IMR-90 (cell line): ENCODE data around the gene EMX2. TPM values are rescaled to one million over a fixed set of nuclear protein-coding genes. Genes with fewer than 3 reads are reported as not detected.

ENCODE experiments used
- ATAC-seq: fragments of 200-7000 bp; cut with Tn5 transposase; 2 replicates; pipeline ENCODE4 v1.9.1; 2020; ENCODE audit warnings: low read depth, mild to moderate bottlenecking, moderate library complexity
- BruUV-seq: library from RNA; stranded (reverse); fragments of 400-500 nt; replicated peaks from 2 replicates; lab custom pipeline; 2021; lab: Mats Ljungman, UMichigan
- CTCF ChIA-PET: fragments of 300-600 bp; formaldehyde crosslinking; extraction: SDS; loops from one replicate; lab custom pipeline; 2021; ENCODE audit warnings: antibody characterized with exemption; lab: Yijun Ruan, JAX
- POLR2A ChIA-PET: fragments of 300-600 bp; sonication (Branson Sonifier 250); formaldehyde crosslinking; loops from one replicate; lab custom pipeline; 2022; ENCODE audit warnings: antibody characterized with exemption; ENCODE audit not compliant: unreplicated experiment; lab: Charles Lee
- DNase-seq: peaks from one replicate; pipeline ENCODE4 v3.0.0; 2013
- H2AFZ ChIP-seq: replicated peaks from 2 replicates; pipeline ENCODE3; 2013; ENCODE audit warnings: low read length, mild to moderate bottlenecking; ENCODE audit not compliant: poor library complexity
- H2AK5ac ChIP-seq: 2 replicates; pipeline ENCODE4 v1.6.1; 2013; ENCODE audit warnings: low read depth, low read length, inconsistent platforms
- H2AK9ac ChIP-seq: replicated peaks from 2 replicates; pipeline ENCODE3; 2013; ENCODE audit warnings: mild to moderate bottlenecking, low read depth, low read length, moderate library complexity; ENCODE audit not compliant: poor library complexity
- H2BK120ac ChIP-seq: 2 replicates; pipeline ENCODE4 v1.6.1; 2013; ENCODE audit warnings: low read depth, low read length, inconsistent platforms
- H2BK15ac ChIP-seq: 3 replicates; pipeline ENCODE4 v1.6.1; 2013; ENCODE audit warnings: low read depth, low read length, inconsistent platforms
- H2BK20ac ChIP-seq: 2 replicates; pipeline ENCODE4 v1.6.1; 2013; ENCODE audit warnings: low read depth, mild to moderate bottlenecking, inconsistent platforms, low read length, moderate library complexity
- H2BK5ac ChIP-seq: 2 replicates; pipeline ENCODE4 v1.6.1; 2013; ENCODE audit warnings: mild to moderate bottlenecking, low read depth, low read length, inconsistent platforms; ENCODE audit not compliant: poor library complexity, severe bottlenecking
- H3K14ac ChIP-seq: replicated peaks from 2 replicates; pipeline ENCODE4 v1.6.1; 2013; ENCODE audit warnings: low read depth, low read length, inconsistent platforms
- H3K18ac ChIP-seq: 2 replicates; pipeline ENCODE4 v1.6.1; 2013; ENCODE audit warnings: low read depth, low read length, control low read depth
- H3K23ac ChIP-seq: 2 replicates; pipeline ENCODE4 v1.6.1; 2013; ENCODE audit warnings: low read depth, low read length, inconsistent platforms
- H3K27ac ChIP-seq: 2 replicates; pipeline ENCODE4 v1.5.1; 2013; ENCODE audit warnings: mild to moderate bottlenecking, control low read depth, low read length; ENCODE audit not compliant: insufficient read depth
- H3K27me3 ChIP-seq: 2 replicates; pipeline ENCODE4 v1.6.1; 2013; ENCODE audit warnings: low read length; ENCODE audit not compliant: control insufficient read depth, insufficient read depth
- H3K36me3 ChIP-seq: 2 replicates; pipeline ENCODE4 v1.6.1; 2013; ENCODE audit warnings: low read length, mixed read lengths; ENCODE audit not compliant: control insufficient read depth, insufficient read depth
- H3K4ac ChIP-seq: 2 replicates; pipeline ENCODE4 v1.6.1; 2013; ENCODE audit warnings: low read depth, low read length, inconsistent platforms
- H3K4me1 ChIP-seq: 2 replicates; pipeline ENCODE4 v1.6.1; 2013; ENCODE audit warnings: low read length, mixed read lengths; ENCODE audit not compliant: control insufficient read depth, insufficient read depth
- H3K4me2 ChIP-seq: 2 replicates; pipeline ENCODE4 v1.6.1; 2013; ENCODE audit warnings: low read depth, mild to moderate bottlenecking, control low read depth, low read length, moderate library complexity
- H3K4me3 ChIP-seq: 2 replicates; pipeline ENCODE4 v1.5.1; 2013; ENCODE audit warnings: low read depth, mild to moderate bottlenecking, control low read depth, low read length, moderate library complexity; ENCODE audit not compliant: insufficient read depth
- H3K56ac ChIP-seq: 2 replicates; pipeline ENCODE4 v1.6.1; 2013; ENCODE audit warnings: low read length, inconsistent platforms; ENCODE audit not compliant: insufficient read depth; ENCODE audit errors: extremely low read depth
- H3K79me1 ChIP-seq, 2 experiments: 2 replicates each; pipeline ENCODE4 v1.6.1; 2013; ENCODE audit warnings: low read length in 2 of 2, inconsistent platforms in 1 of 2, low read depth in 1 of 2
- H3K9ac ChIP-seq: 2 replicates; pipeline ENCODE4 v1.6.1; 2013; ENCODE audit warnings: low read depth, low read length, control low read depth
- H3K9me1 ChIP-seq: 2 replicates; pipeline ENCODE4 v1.6.1; 2013; ENCODE audit warnings: low read length, inconsistent platforms; ENCODE audit not compliant: insufficient read depth
- H3K9me3 ChIP-seq: 2 replicates; pipeline ENCODE4 v1.6.1; 2013; ENCODE audit warnings: low read length; ENCODE audit not compliant: control insufficient read depth, insufficient read depth
- H4K20me1 ChIP-seq: 2 replicates; pipeline ENCODE4 v1.6.1; 2013; ENCODE audit warnings: low read length, inconsistent platforms; ENCODE audit not compliant: insufficient read depth
- H4K5ac ChIP-seq: 2 replicates; pipeline ENCODE4 v1.6.1; 2013; ENCODE audit warnings: mild to moderate bottlenecking, low read depth, low read length, control low read depth
- H4K8ac ChIP-seq, 2 experiments: 2 replicates each; pipeline ENCODE4 v1.6.1; 2013; ENCODE audit warnings: low read depth in 2 of 2, low read length in 2 of 2, control low read depth in 1 of 2, inconsistent platforms in 1 of 2
- H4K91ac ChIP-seq: 2 replicates; pipeline ENCODE4 v1.6.1; 2013; ENCODE audit warnings: low read depth, low read length, inconsistent platforms; ENCODE audit not compliant: insufficient read depth
- BHLHE40 ChIP-seq: fragments of 150-350 bp; IDR thresholded peaks from 2 replicates; pipeline ENCODE4 v1.6.1; 2016; ENCODE audit warnings: mild to moderate bottlenecking, low read depth, low read length
- CEBPB ChIP-seq: IDR thresholded peaks from 2 replicates; pipeline ENCODE4 v1.6.1; 2012; ENCODE audit warnings: low read depth, low read length, improper control_type of control experiment
- CHD1 ChIP-seq: IDR thresholded peaks from 2 replicates; pipeline ENCODE4 v1.6.1; 2012; ENCODE audit warnings: low read depth, low read length, improper control_type of control experiment
- CTCF ChIP-seq: conservative IDR thresholded peaks from 2 replicates; pipeline ENCODE4 v1.5.1; 2012; ENCODE audit warnings: mild to moderate bottlenecking, low read depth, low read length, improper control_type of control experiment
- ELK1 ChIP-seq: fragments of 150-350 bp; IDR thresholded peaks from 2 replicates; pipeline ENCODE4 v1.6.1; 2016; ENCODE audit warnings: low read depth, mild to moderate bottlenecking, low read length, moderate library complexity, borderline replicate concordance
- FOS ChIP-seq: fragments of 150-350 bp; IDR thresholded peaks from 2 replicates; pipeline ENCODE4 v1.6.1; 2016; ENCODE audit warnings: low read depth, low read length
- MAFK ChIP-seq: IDR thresholded peaks from 2 replicates; pipeline ENCODE4 v1.6.1; 2012; ENCODE audit warnings: low read depth, low read length, improper control_type of control experiment
- MAZ ChIP-seq: IDR thresholded peaks from 2 replicates; pipeline ENCODE4 v1.6.1; 2012; ENCODE audit warnings: low read depth, mild to moderate bottlenecking, low read length, improper control_type of control experiment, moderate library complexity, borderline replicate concordance
- NFE2L2 ChIP-seq: fragments of 150-350 bp; IDR thresholded peaks from 2 replicates; pipeline ENCODE4 v1.6.1; 2016; ENCODE audit warnings: low read depth, mild to moderate bottlenecking, low read length
- RAD21 ChIP-seq: IDR thresholded peaks from 2 replicates; pipeline ENCODE4 v1.6.1; 2012; ENCODE audit warnings: low read length, improper control_type of control experiment
- RCOR1 ChIP-seq: IDR thresholded peaks from 2 replicates; pipeline ENCODE4 v1.6.1; 2012; ENCODE audit warnings: mild to moderate bottlenecking, low read length, improper control_type of control experiment; ENCODE audit not compliant: insufficient replicate concordance
- RFX5 ChIP-seq: IDR thresholded peaks from 2 replicates; pipeline ENCODE4 v1.8.0; 2012; ENCODE audit warnings: low read depth, mild to moderate bottlenecking, low read length, moderate library complexity
- SMC3 ChIP-seq: fragments of 150-350 bp; IDR thresholded peaks from 2 replicates; pipeline ENCODE4 v1.6.1; 2016; ENCODE audit warnings: low read depth, mild to moderate bottlenecking, antibody characterized with exemption, low read length, moderate library complexity
- WGBS, 2 experiments: methylation state at CpG; one replicate each; pipeline versions ENCODE4 v1.1.5 to v1.1.7; 2013; ENCODE audit warnings: missing lambda C conversion rate in 2 of 2; ENCODE audit not compliant: insufficient read length in 1 of 2; ENCODE audit errors: extremely low coverage in 2 of 2; 5-methylcytosine and 5-hydroxymethylcytosine counted together
- dilution Hi-C: fragments of 300-500 bp; cut with HindIII; formaldehyde crosslinking; loops from one replicate; pipeline ENCODE4 v1.14.3; 2018; ENCODE audit warnings: low sequenced_read_pairs; ENCODE audit not compliant: unreplicated experiment
- in situ Hi-C: fragments of 300-500 bp; cut with MboI; formaldehyde crosslinking; loops from 3 replicates; pipeline ENCODE4 v1.14.3; 2019; ENCODE audit warnings: low sequenced_read_pairs, inconsistent platforms, mixed read lengths
- intact Hi-C: fragments of 100-400 bp; cut with micrococcal nuclease; formaldehyde crosslinking; loops from 2 replicates; pipeline ENCODE4 v1.10.0; 2022
- polyA plus RNA-seq, 3 experiments: library from polyadenylated mRNA; depleted of rRNA; stranded (reverse); fragments of >200 nt; gene quantifications; 2 replicates each; pipeline ENCODE4 v1.2.3, GENCODE V29; 2012; ENCODE audit warnings: low replicate concordance in 1 of 3
- total RNA-seq: library from RNA; depleted of rRNA; stranded (reverse); fragments of >200 nt; gene quantifications from 2 replicates; pipeline ENCODE4 v1.2.3, GENCODE V29; 2012
- TF ChIP-seq, protein P1 (sequence below): fragments of 150-350 bp; IDR thresholded peaks from 2 replicates; pipeline ENCODE4 v1.6.1; 2017; ENCODE audit warnings: mild to moderate bottlenecking, antibody characterized with exemption, low read length, low read depth

EMX2 gene
- total and polyA plus RNA-seq, 2 of the 4 experiments (the other 2 are of a cell fraction) = not detected

GRCh38 chr10:117547716-117548668, 5.4 kb downstream of the EMX2 start:
- H4K5ac ChIP-seq = no peak overlapping the region
- no peak overlapping the region for H3K9ac ChIP-seq
- peaks cover 2% of the 10 kb centered on the region; the same call in 1 of the 2 replicates for H3K9me3 ChIP-seq
- in situ Hi-C loops = no loop called here
- intact Hi-C loops = no loop called here
- 0% methylated on average over 1 of the region's 32 CpGs; no CpG with 5 or more reads in 1 of the 2 experiments for WGBS, 2 experiments
- no peak overlapping the region for H2BK15ac ChIP-seq
- H3K18ac ChIP-seq = no peak overlapping the region
- dilution Hi-C loops = no loop called here
- H3K4me1 ChIP-seq = peaks cover 2% of the 10 kb centered on the region; the same call in 1 of the 2 replicates
- peaks cover 88% of the 10 kb centered on the region for H3K27me3 ChIP-seq
- TF ChIP-seq MAFK = no peak
- TF ChIP-seq RAD21 = no peak
- TF ChIP-seq ELK1 = no peak
- TF ChIP-seq, protein P1, sequence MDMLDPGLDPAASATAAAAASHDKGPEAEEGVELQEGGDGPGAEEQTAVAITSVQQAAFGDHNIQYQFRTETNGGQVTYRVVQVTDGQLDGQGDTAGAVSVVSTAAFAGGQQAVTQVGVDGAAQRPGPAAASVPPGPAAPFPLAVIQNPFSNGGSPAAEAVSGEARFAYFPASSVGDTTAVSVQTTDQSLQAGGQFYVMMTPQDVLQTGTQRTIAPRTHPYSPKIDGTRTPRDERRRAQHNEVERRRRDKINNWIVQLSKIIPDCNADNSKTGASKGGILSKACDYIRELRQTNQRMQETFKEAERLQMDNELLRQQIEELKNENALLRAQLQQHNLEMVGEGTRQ = no peak
- TF ChIP-seq FOS = no peak
- TF ChIP-seq SMC3 = no peak
- TF ChIP-seq CTCF = no peak
- no peak for TF ChIP-seq CHD1
- TF ChIP-seq MAZ = no peak
- TF ChIP-seq RFX5 = no peak
- no peak for TF ChIP-seq NFE2L2
- no peak for TF ChIP-seq CEBPB
- no peak for TF ChIP-seq BHLHE40
- no peak for TF ChIP-seq RCOR1
- H3K36me3 ChIP-seq = no peaks in the 10 kb centered on the region
- no peak overlapping the region for H2AK5ac ChIP-seq
- ATAC-seq (no peak), DNase-seq (no peak)
- ChIA-PET CTCF (no interaction called here), POLR2A (no interaction called here)
- no peak overlapping the region for H2BK20ac ChIP-seq
- no peak overlapping the region for H3K23ac ChIP-seq
- no peak overlapping the region for H3K4me3 ChIP-seq
- no peaks in the 10 kb centered on the region for H3K9me1 ChIP-seq
- no peak overlapping the region for H2AFZ ChIP-seq
- H2AK9ac ChIP-seq = no peak overlapping the region
- no peak overlapping the region for H4K91ac ChIP-seq
- H4K20me1 ChIP-seq = no peaks in the 10 kb centered on the region
- H3K4ac ChIP-seq = no peak overlapping the region
- H3K4me2 ChIP-seq = no peak overlapping the region
- no peak overlapping the region for H4K8ac ChIP-seq
- H2BK5ac ChIP-seq = no peak overlapping the region
- H3K79me1 ChIP-seq = no peaks in the 10 kb centered on the region
- no peak overlapping the region for H3K56ac ChIP-seq
- no peak overlapping the region for H2BK120ac ChIP-seq
- H3K14ac ChIP-seq = no peak overlapping the region
- no TSS peak for BruUV-seq
- no peak overlapping the region for H3K27ac ChIP-seq
